NB4 (cell line): ENCODE measurements around the gene GSPT2.
A peak's percentile ranks its signal among the peaks of the same experiment; 100 is the strongest.

Experiments used
- DNase-seq: peaks from one replicate; pipeline ENCODE4 v3.0.0; 2010; ENCODE audit warnings: low read depth
- H3K4me3 ChIP-seq: one replicate; pipeline ENCODE4 v1.5.1; 2011; ENCODE audit warnings: mild to moderate bottlenecking, low read depth, low read length, moderate library complexity
- CTCF ChIP-seq: IDR thresholded peaks from one replicate; pipeline ENCODE4 v1.5.1; 2012; ENCODE audit warnings: low read depth, low read length
- MYC ChIP-seq: IDR thresholded peaks from 2 replicates; pipeline ENCODE4 v1.6.1; 2011; ENCODE audit warnings: low read depth, low read length
- POLR2A ChIP-seq: IDR thresholded peaks from 2 replicates; pipeline ENCODE4 v1.6.1; 2011; ENCODE audit warnings: mild to moderate bottlenecking; ENCODE audit not compliant: insufficient read length; ENCODE audit errors: extremely low read depth
- TF ChIP-seq, protein P1 (sequence below): IDR thresholded peaks from 2 replicates; pipeline ENCODE4 v1.6.1; 2011; ENCODE audit warnings: low read depth, low read length

The GSPT2 gene

GRCh38 chrX:51737091-51737490 lies 6.2 kb upstream of the GSPT2 start:
- H3K4me3 ChIP-seq = no peak overlapping the region
- TF ChIP-seq MYC (no peak), CTCF (no peak), POLR2A (no peak)
- DNase-seq = peak; percentile 5

- TF ChIP-seq CTCF (no peak), MYC (no peak)
- H3K4me3 ChIP-seq = peak overlapping the region; percentile 55
- DNase-seq = no peak
Measured at GRCh38 chrX:51742586-51742985, 656 bp upstream of the GSPT2 start.

DNA sequence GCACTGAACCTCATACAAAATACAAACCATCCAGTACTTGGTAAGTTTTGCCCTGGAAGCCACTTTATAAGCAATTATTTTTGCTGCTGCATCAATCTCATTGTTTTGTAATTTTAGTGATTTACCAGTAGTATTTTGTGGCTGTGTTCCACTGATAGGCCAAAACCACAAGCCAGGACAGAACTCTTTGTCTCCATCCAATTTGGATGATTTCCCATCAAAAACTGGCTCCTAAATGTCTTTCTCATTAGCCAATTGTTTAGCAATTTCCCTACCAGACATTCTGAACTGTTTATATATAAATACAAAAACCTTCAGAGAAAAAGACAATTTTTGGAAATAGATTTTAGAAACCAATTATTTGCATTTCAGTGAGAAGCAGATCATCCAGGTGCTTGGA lies 4.4 kb downstream of the GSPT2 start:
- DNase-seq = no peak
- H3K4me3 ChIP-seq = no peak overlapping the region
- no peak for TF ChIP-seq POLR2A
- no peak for TF ChIP-seq MYC
- TF ChIP-seq CTCF = no peak
- TF ChIP-seq, protein P1, sequence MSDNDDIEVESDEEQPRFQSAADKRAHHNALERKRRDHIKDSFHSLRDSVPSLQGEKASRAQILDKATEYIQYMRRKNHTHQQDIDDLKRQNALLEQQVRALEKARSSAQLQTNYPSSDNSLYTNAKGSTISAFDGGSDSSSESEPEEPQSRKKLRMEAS = no peak

DNA sequence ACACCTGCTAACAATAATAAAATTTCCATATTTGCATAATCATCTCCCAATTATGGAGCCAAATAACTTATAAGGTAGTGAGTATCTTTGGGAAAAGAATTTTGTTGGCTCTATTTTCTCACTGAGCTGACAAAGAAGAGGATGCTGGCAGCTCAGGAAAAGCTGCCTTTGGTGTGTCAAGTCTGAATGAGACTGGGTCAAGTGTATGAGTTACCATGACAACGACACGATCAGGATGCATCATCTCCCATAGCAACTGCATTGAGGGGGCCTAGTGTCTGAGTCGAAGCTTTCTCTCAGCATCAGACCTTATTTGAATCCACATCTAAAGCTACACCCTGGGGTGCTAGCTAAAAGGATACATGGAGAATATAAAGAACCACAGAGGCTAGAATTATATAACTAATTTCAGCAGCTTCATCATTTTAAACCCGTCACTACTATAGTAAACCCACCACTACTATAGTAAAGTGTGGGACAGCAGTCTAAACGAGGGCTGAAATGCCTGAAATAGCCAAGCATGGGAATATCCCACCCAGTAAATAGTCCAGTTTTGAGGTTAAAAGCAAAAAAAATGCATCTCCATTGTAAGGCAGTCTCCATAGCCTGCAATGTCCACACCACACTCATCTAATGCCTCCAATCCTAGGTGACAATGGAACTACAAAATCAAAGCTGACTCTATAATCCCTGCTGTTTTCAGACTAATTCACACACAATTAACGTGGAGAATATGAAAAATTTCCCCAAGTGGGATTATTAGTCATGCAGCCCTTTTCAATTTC lies 16.0 kb downstream of the GSPT2 start:
- no peak overlapping the region for H3K4me3 ChIP-seq
- DNase-seq = no peak
- TF ChIP-seq POLR2A = no peak
- no peak for TF ChIP-seq MYC
- TF ChIP-seq, protein P1 = no peak
- TF ChIP-seq CTCF = no peak

DNA sequence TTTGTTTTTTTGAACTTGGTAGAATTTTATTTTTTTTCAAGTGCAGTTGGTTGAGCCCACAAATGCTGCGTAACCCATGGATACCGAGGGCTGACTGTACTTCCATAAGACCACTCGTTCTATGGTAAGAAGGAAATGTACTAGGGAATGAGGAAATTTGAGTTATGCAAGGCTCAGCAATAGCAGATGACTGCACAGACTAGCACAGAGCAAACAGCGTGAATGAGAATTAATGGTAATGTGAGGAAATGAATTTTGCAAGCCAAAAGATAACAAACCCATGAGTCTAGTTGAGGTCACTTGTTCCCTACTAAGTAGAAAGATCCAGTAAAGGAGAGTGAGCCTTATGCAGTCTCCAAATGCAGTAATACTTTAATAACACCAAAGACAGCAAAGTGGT lies 17.4 kb downstream of the GSPT2 start:
- no peak overlapping the region for H3K4me3 ChIP-seq
- DNase-seq = no peak
- TF ChIP-seq POLR2A (no peak), MYC (no peak), CTCF (no peak)
- TF ChIP-seq, protein P1 = no peak

DNA sequence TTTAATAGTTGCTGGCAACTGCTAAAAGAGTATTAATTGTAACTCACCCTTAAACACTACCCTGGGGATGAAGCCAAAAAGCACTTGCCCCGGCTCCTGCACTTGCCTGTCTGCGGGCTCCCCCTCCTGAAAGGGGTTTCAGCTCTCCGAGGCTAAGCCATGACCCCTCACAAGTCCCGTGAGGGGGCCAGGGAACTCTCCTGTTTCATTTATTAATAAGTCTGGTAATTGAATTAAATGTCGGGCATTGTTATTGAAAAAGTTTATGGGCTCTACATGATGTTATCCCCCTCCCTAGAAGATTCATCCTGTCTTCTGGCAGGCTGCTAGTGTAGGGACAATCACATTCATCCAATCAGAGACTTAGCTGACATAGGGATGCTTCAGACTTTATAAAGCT lies 23.3 kb downstream of the GSPT2 start:
- H3K4me3 ChIP-seq = no peak overlapping the region
- no peak for DNase-seq
- TF ChIP-seq MYC = no peak
- TF ChIP-seq, protein P1 = no peak
- TF ChIP-seq POLR2A = no peak
- no peak for TF ChIP-seq CTCF
